HepG2 (cell line): Measurements from ENCODE around the gene ZBTB14. TPM values are rescaled to one million over a fixed set of nuclear protein-coding genes. Genes with fewer than 3 reads are reported as not detected.

Source experiments
- ATF4 ChIP-seq, 2 experiments: fragments of 450-650 bp in 1 of 2; sonication (generic) in 1 of 2; formaldehyde crosslinking; IDR thresholded peaks; 2 replicates each; pipeline versions ENCODE4 v1.5.0 to v1.8.0; 2020 to 2022; ENCODE audit warnings: mild to moderate bottlenecking in 1 of 2, missing genetic modification reagents in 1 of 2
- EP300 ChIP-seq, 3 experiments: sonication (generic) in 1 of 3; formaldehyde crosslinking in 1 of 3; IDR thresholded peaks; 2 replicates each; pipeline versions ENCODE4 v1.5.1 to v1.6.1; 2011 to 2020; ENCODE audit warnings: low read depth in 2 of 3, low read length in 2 of 3, borderline replicate concordance in 1 of 3, improper control_type of control experiment in 1 of 3, mild to moderate bottlenecking in 1 of 3, missing genetic modification reagents in 1 of 3, moderate library complexity in 1 of 3
- FOXO1 ChIP-seq: sonication (generic); formaldehyde crosslinking; IDR thresholded peaks from 2 replicates; pipeline ENCODE4 v1.4.0; 2020; ENCODE audit warnings: missing genetic modification reagents
- HDAC2 ChIP-seq: sonication (generic); formaldehyde crosslinking; IDR thresholded peaks from 2 replicates; pipeline ENCODE4 v1.4.0; 2020; ENCODE audit warnings: missing genetic modification reagents
- HNF4G ChIP-seq, 2 experiments: sonication (generic) in 1 of 2; formaldehyde crosslinking in 1 of 2; IDR thresholded peaks; 2 replicates each; pipeline versions ENCODE4 v1.4.0 to v1.6.1; 2011 to 2020; ENCODE audit warnings: borderline replicate concordance in 2 of 2, low read depth in 2 of 2, mild to moderate bottlenecking in 2 of 2, low read length in 1 of 2, missing genetic modification reagents in 1 of 2, moderate library complexity in 1 of 2
- JUN ChIP-seq: sonication (generic); formaldehyde crosslinking; IDR thresholded peaks from 2 replicates; pipeline ENCODE4 v1.4.0; 2020; ENCODE audit warnings: mild to moderate bottlenecking, missing genetic modification reagents
- RERE ChIP-seq: IDR thresholded peaks from 2 replicates; pipeline ENCODE4 v1.6.1; 2016; ENCODE audit warnings: low read depth, missing genetic modification reagents, missing compliant biosample characterization
- RXRB ChIP-seq: IDR thresholded peaks from 2 replicates; pipeline ENCODE4 v1.6.1; 2016; ENCODE audit warnings: borderline replicate concordance, missing genetic modification reagents, missing compliant biosample characterization
- SALL1 ChIP-seq: sonication (generic); formaldehyde crosslinking; IDR thresholded peaks from 2 replicates; pipeline ENCODE4 v1.8.0; 2022; ENCODE audit warnings: mild to moderate bottlenecking, missing genetic modification reagents
- SKI ChIP-seq: fragments of 450-650 bp; IDR thresholded peaks from one replicate; pipeline ENCODE4 v1.6.1; 2018; ENCODE audit warnings: mild to moderate bottlenecking; ENCODE audit not compliant: partially characterized antibody
- SRSF4 ChIP-seq: fragments of 200-400 bp; formaldehyde crosslinking; IDR thresholded peaks from one replicate; pipeline ENCODE4 v1.6.1; 2018; ENCODE audit warnings: mild to moderate bottlenecking, low read depth, low read length, moderate library complexity; ENCODE audit not compliant: poor library complexity, severe bottlenecking
- TEAD3 ChIP-seq: optimal IDR thresholded peaks from 2 replicates; pipeline ENCODE3; 2016; ENCODE audit warnings: borderline replicate concordance
- THAP8 ChIP-seq: sonication (generic); formaldehyde crosslinking; IDR thresholded peaks from 2 replicates; pipeline ENCODE4 v1.5.1; 2020; ENCODE audit warnings: missing genetic modification reagents, mild to moderate bottlenecking, borderline replicate concordance
- ZNF331 ChIP-seq: sonication (generic); formaldehyde crosslinking; IDR thresholded peaks from 2 replicates; pipeline ENCODE4 v1.4.0; 2020; ENCODE audit warnings: missing genetic modification reagents
- ZNF513 ChIP-seq: sonication (generic); formaldehyde crosslinking; conservative IDR thresholded peaks from 2 replicates; pipeline ENCODE4 v1.5.0; 2020; ENCODE audit warnings: missing genetic modification reagents
- ZNF562 ChIP-seq: sonication (generic); formaldehyde crosslinking; IDR thresholded peaks from 2 replicates; pipeline ENCODE4 v1.8.0; 2022; ENCODE audit warnings: missing genetic modification reagents, borderline replicate concordance
- ZNF567 ChIP-seq: sonication (generic); formaldehyde crosslinking; IDR thresholded peaks from 2 replicates; pipeline ENCODE4 v1.8.1; 2023; ENCODE audit warnings: mild to moderate bottlenecking, missing genetic modification reagents, borderline replicate concordance
- ZNF768 ChIP-seq: sonication (generic); formaldehyde crosslinking; IDR thresholded peaks from 2 replicates; pipeline ENCODE4 v1.4.0; 2020; ENCODE audit warnings: missing genetic modification reagents
- ZNF772 ChIP-seq: sonication (generic); formaldehyde crosslinking; IDR thresholded peaks from 2 replicates; pipeline ENCODE4 v1.5.0; 2020; ENCODE audit warnings: mild to moderate bottlenecking, missing genetic modification reagents
- ZNF788 ChIP-seq: sonication (generic); formaldehyde crosslinking; IDR thresholded peaks from 2 replicates; pipeline ENCODE4 v1.5.0; 2020; ENCODE audit warnings: mild to moderate bottlenecking, missing genetic modification reagents, borderline replicate concordance
- ZNF792 ChIP-seq: IDR thresholded peaks from 2 replicates; pipeline ENCODE4 v1.6.1; 2016
- polyA plus RNA-seq, 8 experiments: library from polyadenylated mRNA; depleted of rRNA in 3 of 8; stranded (reverse) in 7 of 8; unstranded in 1 of 8; fragments of >200 nt; fragmentation: Illumina TruSeq in 4 of 8; extraction: Trizol in 4 of 8; gene quantifications; 2 replicates each; pipeline versions ENCODE4 v1.2.1 to v1.2.3, GENCODE V29; 2011 to 2016; ENCODE audit warnings: low read depth in 4 of 8, missing spikeins in 1 of 8, mixed read lengths in 1 of 8; ENCODE audit not compliant: insufficient read depth in 1 of 8
- total RNA-seq, 5 experiments: library from RNA; depleted of rRNA; stranded (reverse); fragments of >200 nt; fragmentation: Illumina TruSeq; extraction: Trizol; gene quantifications; 2 replicates each; pipeline ENCODE4 v1.2.3, GENCODE V29; 2016; ENCODE audit warnings: low read depth in 1 of 5

Gene ZBTB14
- total and polyA plus RNA-seq, 2 of the 13 experiments (the other 11 are each of a cell fraction or from before 2014, with no cell fraction given), result 8.0 to 14.4 TPM

GRCh38 chr18:5303636-5304035 lies 8.1 kb upstream of the ZBTB14 start (continued):
- TF ChIP-seq ZNF567 (CRISPR knock-in tag) (no peak), SALL1 (CRISPR knock-in tag) (peak; percentile 52; the same call in 1 of the 2 replicates), JUN (no peak), ATF4 (CRISPR knock-in tag; IDR thresholded peaks at IDR 0.05) (0 out of 4 replicates have a peak, but pooled peaks of 1 of the 2 experiments have one; percentile 21), FOXO1 (CRISPR knock-in tag) (peak; percentile 95), ZNF562 (CRISPR knock-in tag) (no peak), RERE (CRISPR knock-in tag) (0 out of 2 replicates have a peak, but pooled peaks have one; percentile 19), ZNF331 (CRISPR knock-in tag) (peak; percentile 78), ZNF788 (no peak), TEAD3 (CRISPR knock-in tag) (peak; percentile 57), EP300 (IDR thresholded peaks at IDR 0.05; ENCODE audit: low read depth in 2 of 2, low read length in 2 of 2) (peak; percentile 35 to 88; a peak in 2 of 4 replicates), EP300 (CRISPR knock-in tag; IDR thresholded peaks at IDR 0.05; ENCODE audit: borderline replicate concordance) (peak; percentile 93), HDAC2 (peak; percentile 67), SKI (no peak), THAP8 (no peak), SRSF4 (no peak), RXRB (peak; percentile 74), ZNF792 (CRISPR knock-in tag) (peak; percentile 56; the same call in 1 of the 2 replicates), ZNF513 (CRISPR knock-in tag) (no peak), ZNF772 (CRISPR knock-in tag) (0 out of 2 replicates have a peak, but pooled peaks have one; percentile 35), HNF4G (IDR thresholded peaks at IDR 0.05; ENCODE audit: borderline replicate concordance, low read depth, low read length) (peak; percentile 49; the same call in 1 of the 2 replicates), HNF4G (CRISPR knock-in tag; IDR thresholded peaks at IDR 0.05; ENCODE audit: borderline replicate concordance, low read depth) (no peak), ZNF768 (CRISPR knock-in tag) (no peak)
